Prostate gland (tissue), 2 donors: ENCODE measurements around the gene FUOM.

Source experiments
- CTCF ChIP-seq, 4 experiments: fragments of 200-600 bp in 2 of 4; fragments of 450-650 bp in 2 of 4; sonication (generic) in 2 of 4; IDR thresholded peaks; 1 replicate in 3 of 4; 2 replicates in 1 of 4; pipeline ENCODE4 v1.5.1; 2016 to 2019; ENCODE audit warnings: antibody characterized with exemption in 4 of 4, mild to moderate bottlenecking in 2 of 4, moderate library complexity in 2 of 4
- POLR2A ChIP-seq: fragments of 450-650 bp; IDR thresholded peaks from one replicate; pipeline ENCODE4 v1.6.1; 2016; ENCODE audit warnings: antibody characterized with exemption, mild to moderate bottlenecking
- POLR2AphosphoS5 ChIP-seq: sonication (generic); formaldehyde crosslinking; IDR thresholded peaks from one replicate; pipeline ENCODE4 v1.6.1; 2017; ENCODE audit warnings: antibody characterized with exemption

- TF ChIP-seq CTCF (IDR thresholded peaks at IDR 0.05) (no peak), POLR2A (no peak), POLR2AphosphoS5 (no peak)
Observed at GRCh38 chr10:133316732-133317131, 41.1 kb downstream of the FUOM start.
